Activated naive CD4-positive, alpha-beta T cell treated with anti-CD3 and anti-CD28 coated beads for 36 hours (primary cell): ENCODE data around the gene ARHGEF11. TPM values are rescaled to one million over a fixed set of nuclear protein-coding genes. Genes with fewer than 3 reads are reported as not detected.

Source experiments
- CTCF ChIA-PET: fragments of 350-600 bp; sonication (Branson Sonifier 250); formaldehyde crosslinking; loops from one replicate; lab custom pipeline; 2021; ENCODE audit warnings: antibody characterized with exemption; lab: Charles Lee
- DNase-seq: peaks from one replicate; pipeline ENCODE4 v3.0.0-alpha.2; 2020
- H3K27ac Mint-ChIP-seq: one replicate; pipeline ENCODE4 v1.8.0; 2021; ENCODE audit warnings: mild to moderate bottlenecking, mixed read lengths
- H3K27me3 Mint-ChIP-seq: one replicate; pipeline ENCODE4 v1.8.0; 2021; ENCODE audit warnings: low read depth, mixed read lengths
- H3K36me3 Mint-ChIP-seq: one replicate; pipeline ENCODE4 v1.8.0; 2021; ENCODE audit warnings: low read depth, mixed read lengths
- H3K4me1 Mint-ChIP-seq: one replicate; pipeline ENCODE4 v1.8.0; 2021; ENCODE audit warnings: low read depth, mixed read lengths
- H3K4me3 Mint-ChIP-seq: one replicate; pipeline ENCODE4 v1.8.0; 2021; ENCODE audit warnings: mild to moderate bottlenecking, moderate library complexity, mixed read lengths
- H3K9me3 Mint-ChIP-seq: one replicate; pipeline ENCODE4 v1.8.0; 2021; ENCODE audit warnings: mixed read lengths
- intact Hi-C: fragments of 100-400 bp; cut with micrococcal nuclease; formaldehyde crosslinking; loops from one replicate; pipeline ENCODE4 v1.15.1; 2023
- total RNA-seq, 2 experiments: library from RNA; stranded (reverse); gene quantifications; one replicate each; pipeline ENCODE4 v1.2.3, GENCODE V29; 2021

Gene ARHGEF11
- total RNA-seq, 2 experiments from 2014 or later = 3.2 to 3.4 TPM

GRCh38 chr1:156994277-156994676 is 51.3 kb downstream of the ARHGEF11 start:
- intact Hi-C loops = no loop called here
- DNase-seq = no peak
- no peak overlapping the region for H3K27ac Mint-ChIP-seq
- no peaks in the 10 kb centered on the region for H3K36me3 Mint-ChIP-seq
- peaks cover 2% of the 10 kb centered on the region for H3K27me3 Mint-ChIP-seq
- H3K4me3 Mint-ChIP-seq = no peak overlapping the region
- CTCF ChIA-PET = interaction anchor here (1.2 kb wide), 1 partner anchor 80 kb away, joined by 4 read pairs; no protein-coding TSS in a partner anchor
- H3K9me3 Mint-ChIP-seq = no peaks in the 10 kb centered on the region
- no peaks in the 10 kb centered on the region for H3K4me1 Mint-ChIP-seq

DNA sequence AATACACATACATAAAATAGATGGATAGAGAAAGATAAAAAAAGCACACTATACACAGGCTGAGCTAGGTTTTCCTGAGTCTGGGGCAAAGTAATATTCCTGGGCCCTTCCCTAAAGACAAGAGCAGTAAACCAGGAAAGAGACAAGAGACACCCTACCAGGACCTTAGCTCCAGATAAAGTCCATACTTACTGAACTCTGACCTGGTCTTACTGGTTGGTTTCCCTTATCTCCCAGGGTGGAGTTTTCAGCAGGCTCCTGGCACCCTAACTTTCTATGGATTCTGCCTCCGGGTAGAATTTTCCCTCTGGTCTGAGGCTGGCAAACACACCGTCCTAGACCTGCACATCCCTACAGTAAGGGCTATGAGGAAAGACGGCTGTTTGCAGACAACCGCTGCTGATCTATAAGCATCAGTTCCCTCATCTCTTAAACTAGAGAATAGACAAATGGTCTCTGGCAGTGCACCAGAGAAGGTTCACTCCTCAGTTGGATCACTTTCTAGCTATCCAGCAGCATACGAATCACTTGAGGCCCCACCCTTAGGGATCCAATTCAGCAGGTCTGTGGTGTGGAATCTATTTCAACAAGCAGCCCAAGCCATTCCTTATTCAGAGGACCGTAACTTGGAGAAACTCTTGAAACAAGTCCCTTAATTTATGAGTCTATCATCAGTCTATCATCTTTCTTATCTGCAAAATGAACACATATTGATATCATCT is 52.0 kb downstream of the ARHGEF11 start:
- CTCF ChIA-PET = interaction anchor here (1.2 kb wide), 1 partner anchor 81 kb away, joined by 4 read pairs; no protein-coding TSS in a partner anchor

DNA sequence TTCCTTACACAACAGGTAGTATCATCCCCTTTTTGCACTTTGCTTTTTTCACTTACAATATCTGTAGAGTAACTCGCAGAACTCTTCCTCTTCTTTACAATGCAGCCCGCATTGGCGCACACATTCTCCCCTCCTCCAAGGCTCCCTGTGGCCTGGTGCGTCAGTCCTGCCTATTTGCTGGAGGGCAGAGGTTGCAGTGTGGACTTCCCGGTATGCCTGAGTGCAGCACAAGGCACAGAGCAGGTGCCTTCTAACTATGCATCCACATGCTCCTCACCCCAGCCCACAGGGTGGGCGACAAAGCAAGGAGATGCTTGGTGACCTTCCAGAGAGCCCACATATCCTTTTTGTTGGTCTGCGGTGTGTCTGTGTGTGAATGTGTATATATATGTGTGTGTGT is 53.3 kb downstream of the ARHGEF11 start:
- CTCF ChIA-PET = no interaction called here
- intact Hi-C loops = no loop called here
- Mint-ChIP-seq H3K4me1 (no peaks in the 10 kb centered on the region), H3K27me3 (peaks cover 2% of the 10 kb centered on the region), H3K9me3 (no peaks in the 10 kb centered on the region), H3K4me3 (no peak overlapping the region), H3K27ac (no peak overlapping the region), H3K36me3 (no peaks in the 10 kb centered on the region)
- DNase-seq = no peak

More for the DNA sequence above, 52.0 kb downstream of the ARHGEF11 start:
- Mint-ChIP-seq H3K4me3 (no peak overlapping the region), H3K36me3 (no peaks in the 10 kb centered on the region), H3K27me3 (peaks cover 2% of the 10 kb centered on the region), H3K27ac (no peak overlapping the region), H3K9me3 (no peaks in the 10 kb centered on the region), H3K4me1 (no peaks in the 10 kb centered on the region)
- DNase-seq = no peak
- intact Hi-C loops = no loop called here

DNA sequence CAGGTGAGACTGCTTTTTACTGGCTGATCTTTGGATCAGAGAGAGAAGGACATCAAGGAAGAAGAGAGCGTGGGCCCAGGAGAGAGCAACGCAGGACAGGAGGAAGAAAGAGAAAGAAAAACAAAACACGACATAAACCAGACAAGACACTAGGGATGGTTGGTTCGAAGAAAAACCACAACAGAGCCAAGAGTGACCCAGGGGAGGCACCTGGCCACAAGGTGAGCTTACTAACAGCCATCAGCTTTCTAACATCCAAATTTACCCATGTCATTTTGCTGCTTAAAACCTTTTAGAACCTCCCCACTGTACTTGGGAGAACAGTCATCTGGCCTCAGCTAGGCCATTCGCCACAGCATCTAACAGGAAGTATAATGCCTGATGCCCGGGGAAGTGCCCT is 57.8 kb downstream of the ARHGEF11 start:
- intact Hi-C loops = no loop called here
- no peak for DNase-seq
- no peak overlapping the region for H3K4me3 Mint-ChIP-seq
- no peaks in the 10 kb centered on the region for H3K9me3 Mint-ChIP-seq
- no peaks in the 10 kb centered on the region for H3K36me3 Mint-ChIP-seq
- H3K4me1 Mint-ChIP-seq = no peaks in the 10 kb centered on the region
- no peaks in the 10 kb centered on the region for H3K27me3 Mint-ChIP-seq
- CTCF ChIA-PET = interaction anchor here (1.2 kb wide), 1 partner anchor 102 kb away, joined by 3 read pairs; no protein-coding TSS in a partner anchor
- no peak overlapping the region for H3K27ac Mint-ChIP-seq

GRCh38 chr1:156980551-156980950 is 65.0 kb downstream of the ARHGEF11 start:
- H3K4me1 Mint-ChIP-seq = no peaks in the 10 kb centered on the region
- no peak for DNase-seq
- CTCF ChIA-PET = interaction anchor here (1.1 kb wide), 2 partner anchors 19 to 93 kb away, joined by 3 read pairs; no protein-coding TSS in a partner anchor
- no peaks in the 10 kb centered on the region for H3K9me3 Mint-ChIP-seq
- intact Hi-C loops = no loop called here
- no peaks in the 10 kb centered on the region for H3K36me3 Mint-ChIP-seq
- no peak overlapping the region for H3K27ac Mint-ChIP-seq
- H3K27me3 Mint-ChIP-seq = no peaks in the 10 kb centered on the region
- H3K4me3 Mint-ChIP-seq = no peak overlapping the region

DNA sequence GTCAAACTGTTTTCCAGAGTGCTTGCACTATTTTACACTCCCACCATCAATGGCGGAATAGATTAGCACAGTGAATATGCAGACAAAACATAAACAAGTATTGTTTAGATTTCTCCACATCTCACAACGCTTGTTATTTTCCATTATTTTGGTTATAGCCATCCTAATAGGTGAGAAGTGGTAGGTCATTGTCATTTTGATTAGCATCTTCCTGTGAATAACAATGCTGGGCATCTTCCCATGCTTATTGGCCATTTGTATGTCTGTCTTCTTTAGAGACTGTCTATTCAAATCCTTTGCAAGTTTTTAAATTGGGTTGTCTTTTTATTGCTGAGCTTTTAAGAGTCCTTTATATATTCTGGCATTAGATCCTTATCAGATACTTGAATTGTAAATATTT is 70.5 kb downstream of the ARHGEF11 start:
- intact Hi-C loops = no loop called here
- DNase-seq = no peak
- Mint-ChIP-seq H3K4me1 (no peaks in the 10 kb centered on the region), H3K4me3 (no peak overlapping the region), H3K36me3 (no peaks in the 10 kb centered on the region), H3K27ac (no peak overlapping the region), H3K27me3 (no peaks in the 10 kb centered on the region), H3K9me3 (no peaks in the 10 kb centered on the region)
- CTCF ChIA-PET = interaction anchor here (0.6 kb wide), 1 partner anchor 308 kb away, joined by 3 read pairs; no protein-coding TSS in a partner anchor

DNA sequence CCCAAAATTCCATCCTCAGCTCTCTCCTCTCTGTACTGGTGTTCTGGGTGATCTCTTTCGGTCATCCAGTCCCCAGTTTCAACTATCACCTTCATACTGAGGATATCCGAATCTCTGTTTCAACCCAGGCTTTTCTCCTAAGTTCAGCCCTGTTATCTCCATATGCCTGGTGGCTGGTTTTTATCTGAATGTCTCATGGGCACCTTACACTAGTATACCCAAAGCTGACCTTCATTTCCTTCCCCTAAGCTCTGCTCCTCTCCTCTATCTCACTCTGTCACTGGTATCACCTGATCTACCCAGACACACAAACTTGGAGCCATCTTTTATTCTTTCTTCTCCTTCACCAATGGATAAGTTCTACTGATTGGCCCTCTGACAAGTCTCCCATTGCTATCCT is 72.1 kb downstream of the ARHGEF11 start:
- intact Hi-C loops = no loop called here
- Mint-ChIP-seq H3K27ac (no peak overlapping the region), H3K9me3 (no peaks in the 10 kb centered on the region), H3K4me1 (no peaks in the 10 kb centered on the region), H3K36me3 (no peaks in the 10 kb centered on the region), H3K4me3 (no peak overlapping the region), H3K27me3 (no peaks in the 10 kb centered on the region)
- no peak for DNase-seq
- CTCF ChIA-PET = no interaction called here

GRCh38 chr1:156970017-156970416 is 75.5 kb downstream of the ARHGEF11 start:
- CTCF ChIA-PET = interaction anchor here (0.9 to 1.2 kb wide), 2 partner anchors 11 to 309 kb away, joined by 3 to 6 read pairs; no protein-coding TSS in a partner anchor
- no peak overlapping the region for H3K4me3 Mint-ChIP-seq
- no peaks in the 10 kb centered on the region for H3K9me3 Mint-ChIP-seq
- no peaks in the 10 kb centered on the region for H3K4me1 Mint-ChIP-seq
- no peaks in the 10 kb centered on the region for H3K27me3 Mint-ChIP-seq
- no peak overlapping the region for H3K27ac Mint-ChIP-seq
- intact Hi-C loops = no loop called here
- no peak for DNase-seq
- H3K36me3 Mint-ChIP-seq = no peaks in the 10 kb centered on the region

DNA sequence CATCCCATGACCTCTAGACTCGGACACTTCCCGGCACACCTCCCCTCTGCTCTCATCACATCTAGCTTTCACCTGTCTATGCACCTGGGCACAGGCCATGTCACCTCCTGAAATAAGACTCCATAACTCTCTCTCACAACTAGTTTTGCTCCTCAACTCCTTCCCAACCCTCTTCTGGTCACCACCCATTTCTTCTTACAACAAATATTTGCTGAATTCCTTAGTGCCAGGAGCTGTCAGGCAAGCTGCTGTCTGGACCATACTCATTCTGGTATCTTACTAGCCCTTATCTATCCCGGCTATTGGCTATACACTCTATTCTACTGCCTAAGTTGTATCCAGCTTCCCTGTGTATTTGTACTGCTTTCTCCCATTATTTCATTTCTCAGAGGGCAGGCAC is 76.0 kb downstream of the ARHGEF11 start:
- Mint-ChIP-seq H3K27ac (no peak overlapping the region), H3K4me3 (no peak overlapping the region), H3K4me1 (no peaks in the 10 kb centered on the region), H3K27me3 (no peaks in the 10 kb centered on the region), H3K36me3 (no peaks in the 10 kb centered on the region), H3K9me3 (no peaks in the 10 kb centered on the region)
- CTCF ChIA-PET = interaction anchor here (0.9 kb wide), 1 partner anchor 309 kb away, joined by 3 read pairs; no protein-coding TSS in a partner anchor
- intact Hi-C loops = no loop called here
- no peak for DNase-seq

- Mint-ChIP-seq H3K27me3 (no peaks in the 10 kb centered on the region), H3K9me3 (no peaks in the 10 kb centered on the region), H3K27ac (no peak overlapping the region), H3K36me3 (no peaks in the 10 kb centered on the region), H3K4me3 (no peak overlapping the region), H3K4me1 (peaks cover 27% of the 10 kb centered on the region)
- no peak for DNase-seq
- intact Hi-C loops = loop anchor here (5.0 kb wide), 1 partner anchor 52 kb away; no protein-coding TSS in a partner anchor
- CTCF ChIA-PET = interaction anchor here (1.3 kb wide), 1 partner anchor 126 kb away, joined by 3 read pairs; no protein-coding TSS in a partner anchor
Observed at GRCh38 chr1:156964441-156964840, 81.1 kb downstream of the ARHGEF11 start.

GRCh38 chr1:156963621-156964020 is 81.9 kb downstream of the ARHGEF11 start:
- H3K9me3 Mint-ChIP-seq = no peaks in the 10 kb centered on the region
- CTCF ChIA-PET = interaction anchor here (1.2 to 1.4 kb wide), 3 partner anchors 14 to 127 kb away, joined by 3 read pairs; no protein-coding TSS in a partner anchor
- H3K36me3 Mint-ChIP-seq = no peaks in the 10 kb centered on the region

DNA sequence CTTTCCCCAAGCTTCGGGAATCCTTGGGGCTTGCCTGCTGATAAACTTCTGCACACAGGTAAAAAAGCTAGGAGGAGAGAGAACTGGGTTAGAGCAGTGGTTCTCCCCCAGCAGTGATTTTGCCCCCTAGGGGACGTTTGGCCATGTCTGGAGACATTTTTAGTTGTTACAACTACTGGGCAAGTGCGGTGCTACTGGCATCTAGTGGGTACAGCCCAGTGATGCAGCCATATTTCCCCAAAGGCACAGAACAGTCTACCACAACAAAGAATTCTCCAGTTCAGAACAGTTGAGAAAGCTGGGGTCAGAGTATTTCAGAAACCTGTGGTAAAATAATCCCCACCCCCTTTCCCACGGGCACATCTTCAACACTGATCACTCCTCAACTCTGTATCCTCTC is 83.8 kb downstream of the ARHGEF11 start:
- no peaks in the 10 kb centered on the region for H3K36me3 Mint-ChIP-seq
- no peak overlapping the region for H3K4me3 Mint-ChIP-seq
- peaks cover 27% of the 10 kb centered on the region for H3K4me1 Mint-ChIP-seq

More at GRCh38 chr1:156963621-156964020, 81.9 kb downstream of the ARHGEF11 start:
- Mint-ChIP-seq H3K27ac (peak overlapping the region; percentile 66), H3K4me1 (peaks cover 27% of the 10 kb centered on the region), H3K27me3 (no peaks in the 10 kb centered on the region), H3K4me3 (peak overlapping the region; percentile 65)
- peak; percentile 69 for DNase-seq
- intact Hi-C loops = loop anchor here (5.0 kb wide), 1 partner anchor 51 kb away; no protein-coding TSS in a partner anchor

More for the DNA sequence above, 83.8 kb downstream of the ARHGEF11 start:
- intact Hi-C loops = loop anchor here (1.0 to 5.0 kb wide), 3 partner anchors 49 to 194 kb away; partner anchors contain the start of gene PRCC
- Mint-ChIP-seq H3K27me3 (no peaks in the 10 kb centered on the region), H3K27ac (no peak overlapping the region), H3K9me3 (no peaks in the 10 kb centered on the region)
- peak; percentile 63 for DNase-seq
- CTCF ChIA-PET = interaction anchor here (1.0 to 1.9 kb wide), 2 partner anchors 18 to 70 kb away, joined by 3 to 14 read pairs; partner anchors contain the start of gene PEAR1
